ENCODE results near the gene AMPD2.

DNA sequence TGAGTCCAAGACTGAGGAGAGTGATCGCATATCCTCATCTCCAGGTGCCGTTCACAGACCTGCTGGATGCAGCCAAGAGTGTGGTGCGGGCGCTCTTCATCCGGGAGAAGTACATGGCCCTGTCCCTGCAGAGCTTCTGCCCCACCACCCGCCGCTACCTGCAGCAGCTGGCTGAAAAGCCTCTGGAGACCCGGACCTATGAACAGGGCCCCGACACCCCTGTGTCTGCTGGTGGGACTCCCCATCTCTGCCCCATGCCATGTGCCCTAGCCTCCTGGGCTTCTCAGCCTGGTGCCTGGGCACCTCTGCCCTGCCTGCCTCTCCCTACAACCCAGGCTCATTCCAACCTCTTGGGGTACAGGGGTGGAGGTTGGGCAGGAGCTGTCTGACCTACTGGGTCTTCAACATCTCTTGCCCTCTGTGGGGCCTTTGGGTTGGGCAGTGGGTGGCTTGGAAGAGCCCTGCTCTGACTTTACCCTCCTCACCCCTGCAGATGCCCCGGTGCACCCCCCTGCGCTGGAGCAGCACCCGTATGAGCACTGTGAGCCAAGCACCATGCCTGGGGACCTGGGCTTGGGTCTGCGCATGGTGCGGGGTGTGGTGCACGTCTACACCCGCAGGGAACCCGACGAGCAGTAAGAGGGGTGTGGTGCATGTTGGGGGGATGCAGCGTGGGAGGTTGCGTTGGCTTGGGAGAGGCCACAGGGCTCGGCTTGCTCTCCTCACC lies 7.2 kb downstream of the AMPD2 start:
- TF ChIP-seq POLR2AphosphoS5 (IDR thresholded peaks at IDR 0.05; ENCODE audit: low read depth, low read length), result no peak
- no peak for TF ChIP-seq POLR2A (IDR thresholded peaks at IDR 0.05; ENCODE audit: low read depth, low read length)
- no peak for TF ChIP-seq TAF1 (IDR thresholded peaks at IDR 0.05; ENCODE audit: low read depth, low read length)
